ENCODE measurements around the gene C1QTNF4. TPM values are rescaled to one million over a fixed set of nuclear protein-coding genes. Genes with fewer than 3 reads are reported as not detected.

Gene C1QTNF4
- total and polyA plus RNA-seq, 2 of the 13 experiments (the other 11 are each of a cell fraction or from before 2014, with no cell fraction given): not detected

DNA sequence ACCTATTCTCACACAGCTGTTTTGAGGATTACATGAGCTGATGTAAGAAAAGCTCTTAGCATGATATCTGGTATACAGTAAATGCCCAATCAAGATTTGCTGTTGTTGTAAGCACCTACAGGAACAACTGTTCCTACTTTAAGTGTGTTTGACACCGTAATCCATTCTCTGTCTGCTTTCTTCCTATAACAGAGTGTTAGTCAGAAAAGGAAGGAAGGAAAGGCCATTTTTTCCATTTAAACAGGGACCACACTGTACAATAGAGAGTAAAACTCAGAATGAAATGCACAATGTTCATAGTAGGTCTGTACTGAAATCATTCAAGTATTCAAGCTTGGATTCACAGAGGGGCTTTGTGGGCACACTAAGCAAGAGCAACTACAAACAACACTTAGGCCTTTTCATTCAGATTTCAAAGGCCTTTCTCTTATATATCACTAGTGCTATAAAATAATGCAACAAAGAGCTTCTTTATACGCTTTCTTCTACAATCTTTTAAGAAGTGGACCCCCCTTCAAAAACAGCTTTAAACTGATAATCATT lies 26.7 kb upstream of the C1QTNF4 start:
- intact Hi-C loops (cut with micrococcal nuclease; ENCODE audit: unreplicated experiment) (no loop called here), in situ Hi-C loops (cut with HindIII; ENCODE audit: extremely low pct_ligation_motif_present, low pct_unique_long_range_greater_than_20kb) (no loop called here)
- TF ChIP-seq, protein P1, sequence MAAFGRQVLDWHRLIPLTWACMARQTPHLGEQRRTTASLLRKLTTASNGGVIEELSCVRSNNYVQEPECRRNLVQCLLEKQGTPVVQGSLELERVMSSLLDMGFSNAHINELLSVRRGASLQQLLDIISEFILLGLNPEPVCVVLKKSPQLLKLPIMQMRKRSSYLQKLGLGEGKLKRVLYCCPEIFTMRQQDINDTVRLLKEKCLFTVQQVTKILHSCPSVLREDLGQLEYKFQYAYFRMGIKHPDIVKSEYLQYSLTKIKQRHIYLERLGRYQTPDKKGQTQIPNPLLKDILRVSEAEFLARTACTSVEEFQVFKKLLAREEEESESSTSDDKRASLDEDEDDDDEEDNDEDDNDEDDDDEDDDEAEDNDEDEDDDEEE (CRISPR knock-in tag; IDR thresholded peaks at IDR 0.05): no peak
- TF ChIP-seq ZNF724P (CRISPR knock-in tag; IDR thresholded peaks at IDR 0.05; ENCODE audit: borderline replicate concordance): no peak
- TF ChIP-seq ZNF713 (CRISPR knock-in tag; IDR thresholded peaks at IDR 0.05): no peak
- TF ChIP-seq, protein P2, sequence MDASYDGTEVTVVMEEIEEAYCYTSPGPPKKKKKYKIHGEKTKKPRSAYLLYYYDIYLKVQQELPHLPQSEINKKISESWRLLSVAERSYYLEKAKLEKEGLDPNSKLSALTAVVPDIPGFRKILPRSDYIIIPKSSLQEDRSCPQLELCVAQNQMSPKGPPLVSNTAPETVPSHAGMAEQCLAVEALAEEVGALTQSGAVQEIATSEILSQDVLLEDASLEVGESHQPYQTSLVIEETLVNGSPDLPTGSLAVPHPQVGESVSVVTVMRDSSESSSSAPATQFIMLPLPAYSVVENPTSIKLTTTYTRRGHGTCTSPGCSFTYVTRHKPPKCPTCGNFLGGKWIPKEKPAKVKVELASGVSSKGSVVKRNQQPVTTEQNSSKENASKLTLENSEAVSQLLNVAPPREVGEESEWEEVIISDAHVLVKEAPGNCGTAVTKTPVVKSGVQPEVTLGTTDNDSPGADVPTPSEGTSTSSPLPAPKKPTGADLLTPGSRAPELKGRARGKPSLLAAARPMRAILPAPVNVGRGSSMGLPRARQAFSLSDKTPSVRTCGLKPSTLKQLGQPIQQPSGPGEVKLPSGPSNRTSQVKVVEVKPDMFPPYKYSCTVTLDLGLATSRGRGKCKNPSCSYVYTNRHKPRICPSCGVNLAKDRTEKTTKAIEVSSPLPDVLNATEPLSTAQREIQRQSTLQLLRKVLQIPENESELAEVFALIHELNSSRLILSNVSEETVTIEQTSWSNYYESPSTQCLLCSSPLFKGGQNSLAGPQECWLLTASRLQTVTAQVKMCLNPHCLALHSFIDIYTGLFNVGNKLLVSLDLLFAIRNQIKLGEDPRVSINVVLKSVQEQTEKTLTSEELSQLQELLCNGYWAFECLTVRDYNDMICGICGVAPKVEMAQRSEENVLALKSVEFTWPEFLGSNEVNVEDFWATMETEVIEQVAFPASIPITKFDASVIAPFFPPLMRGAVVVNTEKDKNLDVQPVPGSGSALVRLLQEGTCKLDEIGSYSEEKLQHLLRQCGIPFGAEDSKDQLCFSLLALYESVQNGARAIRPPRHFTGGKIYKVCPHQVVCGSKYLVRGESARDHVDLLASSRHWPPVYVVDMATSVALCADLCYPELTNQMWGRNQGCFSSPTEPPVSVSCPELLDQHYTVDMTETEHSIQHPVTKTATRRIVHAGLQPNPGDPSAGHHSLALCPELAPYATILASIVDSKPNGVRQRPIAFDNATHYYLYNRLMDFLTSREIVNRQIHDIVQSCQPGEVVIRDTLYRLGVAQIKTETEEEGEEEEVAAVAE (CRISPR knock-in tag; IDR thresholded peaks at IDR 0.05; ENCODE audit: borderline replicate concordance): no peak
- no peak for TF ChIP-seq GATAD2A (CRISPR knock-in tag; IDR thresholded peaks at IDR 0.05)
- no TSS peak for BruUV-seq (replicated peaks)
- Histone ChIP-seq H3K27ac (ENCODE audit: extremely low read length, insufficient read depth, low read length) (no peak overlapping the region), H3K36me3 (replicated peaks in 1 of 2; ENCODE audit: control insufficient read depth in 1 of 2, insufficient read depth in 2 of 2, low read length in 2 of 2) (peaks cover 13 to 59% of the 10 kb centered on the region in 2 experiments; a peak in 4 of 5 replicates), H3K27me3 (ENCODE audit: control insufficient read depth in 1 of 2, insufficient read depth in 2 of 2, low read length in 2 of 2) (no peaks in the 10 kb centered on the region), H3K4me1 (ENCODE audit: insufficient read depth, low read length) (no peaks in the 10 kb centered on the region), H2AFZ (ENCODE audit: low read length) (no peak overlapping the region), H3K9me3 (ENCODE audit: low read length) (no peaks in the 10 kb centered on the region), H3K4me3 (replicated peaks in 1 of 3; ENCODE audit: insufficient read depth in 1 of 3, low read depth in 2 of 3, low read length in 3 of 3) (no peak overlapping the region), H4K20me1 (ENCODE audit: insufficient read depth, low read length) (no peaks in the 10 kb centered on the region), H3K9ac (ENCODE audit: insufficient read depth, low read depth, low read length) (no peak overlapping the region), H3K4me2 (ENCODE audit: low read depth, low read length) (no peak overlapping the region), H3K79me2 (ENCODE audit: insufficient read depth, low read length) (no peaks in the 10 kb centered on the region)
- ChIA-PET POLR2A (no interaction called here), CTCF (ENCODE audit: low intra/inter-chr PET ratio, low total read pairs) (no interaction called here)
- ATAC-seq (no peak), FAIRE-seq (no peak), DNase-seq (ENCODE audit: low spot score) (no peak)
- WGBS (ENCODE audit: low lambda C conversion rate): 100% methylated on average over 2 of the region's 2 CpGs
